Activated CD8-positive, alpha-beta memory T cell treated with anti-CD3 and anti-CD28 coated beads for 48 hours (primary cell): ENCODE measurements around the gene TFIP11.
"Not testable (repeated sequence)": the region's sequence is repeated elsewhere in the genome, so short reads cannot be mapped to it uniquely, and the experiment has no call there.

Source experiments
- DNase-seq, 3 experiments: peaks; one replicate each; pipeline ENCODE4 v3.0.0-alpha.2; 2020; ENCODE audit warnings: low read depth in 2 of 3, low spot score in 2 of 3

Gene TFIP11

GRCh38 chr22:26541167-26541819 is 29.0 kb upstream of the TFIP11 start:
- no peak for DNase-seq

GRCh38 chr22:26540119-26540518 is 27.8 kb upstream of the TFIP11 start:
- no peak for DNase-seq

- no peak for DNase-seq
Measured at GRCh38 chr22:26536762-26537134, 24.5 kb upstream of the TFIP11 start.

- no peak for DNase-seq
Measured at GRCh38 chr22:26536056-26536761, 23.9 kb upstream of the TFIP11 start.

DNA sequence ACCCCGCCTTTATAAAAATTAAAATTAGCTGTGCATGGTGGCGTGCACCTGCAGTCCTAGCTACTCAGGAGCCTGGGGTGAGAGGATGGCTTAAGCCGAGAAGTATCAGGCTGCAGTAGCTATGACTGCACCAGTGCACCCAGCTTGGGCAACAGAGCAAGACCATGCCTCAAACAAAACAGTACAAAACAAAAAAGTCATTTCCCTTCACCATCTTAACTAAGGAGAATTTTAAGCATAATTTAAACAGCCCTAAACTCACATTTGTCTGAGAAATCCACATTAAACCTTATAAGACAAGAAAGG is 23.3 kb upstream of the TFIP11 start:
- DNase-seq = no peak

- no peak for DNase-seq
Measured at GRCh38 chr22:26534874-26535602, 22.8 kb upstream of the TFIP11 start.

GRCh38 chr22:26534171-26534855 is 22.0 kb upstream of the TFIP11 start:
- no peak for DNase-seq

DNA sequence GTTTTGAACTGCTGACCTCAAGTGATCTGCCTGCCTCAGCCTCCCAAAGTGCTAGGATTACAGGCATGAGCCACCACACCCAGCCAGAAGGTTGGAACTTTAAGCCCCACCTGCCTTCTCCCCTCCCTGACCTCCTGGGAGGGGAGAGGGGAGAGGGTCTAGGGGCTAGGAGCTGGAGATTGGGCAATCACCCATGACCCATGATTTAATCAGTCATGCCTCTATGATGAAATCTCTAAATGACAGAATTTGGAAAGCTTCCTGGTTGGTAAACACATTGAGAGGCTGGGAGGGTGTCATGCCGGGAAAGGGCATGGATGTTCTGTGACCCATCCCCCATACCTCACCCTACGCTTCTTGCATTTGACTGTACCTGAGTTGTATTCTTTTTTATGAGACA is 17.1 kb upstream of the TFIP11 start:
- no peak for DNase-seq

- DNase-seq = not testable (repeated sequence)
Measured at GRCh38 chr22:26528518-26528917, 16.2 kb upstream of the TFIP11 start.

DNA sequence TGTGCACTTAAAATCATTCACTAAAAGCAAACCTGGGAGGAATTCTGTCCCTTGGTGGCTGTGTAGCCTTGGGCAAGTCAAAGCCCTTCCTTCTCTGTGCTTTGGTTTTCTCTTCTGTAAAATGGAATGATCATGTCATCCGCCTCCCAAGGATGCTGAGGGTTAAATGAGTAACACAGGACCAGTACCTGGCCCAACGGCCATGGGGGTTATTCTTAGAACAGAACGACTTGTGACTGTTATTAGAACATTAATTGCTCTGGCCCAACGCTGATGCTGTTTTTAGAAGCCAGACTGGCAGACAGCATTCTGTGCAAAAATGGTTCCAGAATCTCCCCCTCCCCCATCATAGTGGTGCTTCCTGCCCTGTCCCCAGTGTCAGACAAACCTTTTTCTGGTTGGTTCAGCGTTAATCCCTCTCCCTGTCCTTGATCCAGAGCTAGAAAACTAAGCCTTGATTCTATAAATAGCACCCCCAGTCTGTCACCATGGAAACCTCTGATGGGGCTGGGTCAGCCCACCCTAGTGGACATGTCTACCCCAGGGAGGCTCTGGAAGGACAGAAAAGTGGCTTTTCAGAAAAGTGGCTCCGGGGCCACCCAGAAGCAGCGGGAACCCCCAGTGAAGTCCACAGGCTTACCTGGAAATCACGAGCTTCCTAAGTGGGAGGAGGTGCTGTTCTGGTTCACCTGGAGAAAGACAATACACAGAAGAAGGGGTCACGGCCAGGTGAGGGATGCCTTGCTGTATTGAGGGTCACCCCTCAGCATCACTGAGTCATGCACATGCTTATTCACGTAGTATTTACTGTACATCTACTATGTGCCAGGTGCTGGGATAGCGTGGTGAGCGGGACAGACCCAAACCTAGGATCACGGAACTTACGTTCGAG is 15.5 kb upstream of the TFIP11 start:
- DNase-seq = no peak

GRCh38 chr22:26527167-26527566 is 14.9 kb upstream of the TFIP11 start:
- DNase-seq = no peak

DNA sequence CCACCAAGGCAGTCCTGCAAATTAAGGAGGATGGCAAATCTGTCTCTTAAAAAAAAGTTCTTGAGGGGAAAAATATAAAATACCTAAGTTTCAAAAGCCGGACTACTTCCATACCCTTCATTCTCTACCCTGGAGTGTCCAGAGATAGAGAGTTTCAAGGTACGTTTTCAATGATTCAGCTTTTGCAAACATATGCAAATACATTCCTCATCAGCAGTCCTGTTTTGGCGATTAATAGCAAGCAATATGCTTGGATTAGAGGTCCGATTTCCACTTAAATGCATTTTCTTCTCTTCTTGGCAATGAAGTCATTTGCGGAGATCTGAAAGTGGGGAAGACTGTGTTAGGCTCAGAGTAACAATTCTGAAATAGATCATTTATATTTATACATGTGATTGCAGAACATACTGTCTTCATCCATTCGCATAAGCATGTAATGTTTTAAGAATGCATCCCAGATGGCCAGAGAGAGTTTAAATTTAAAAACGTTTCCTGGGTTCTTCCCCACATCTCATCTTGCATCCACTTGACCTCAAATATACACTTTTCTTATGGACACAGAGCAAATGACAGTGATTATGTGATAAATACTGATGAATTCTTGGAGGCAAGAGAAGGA is 13.8 kb upstream of the TFIP11 start:
- DNase-seq = no peak

DNA sequence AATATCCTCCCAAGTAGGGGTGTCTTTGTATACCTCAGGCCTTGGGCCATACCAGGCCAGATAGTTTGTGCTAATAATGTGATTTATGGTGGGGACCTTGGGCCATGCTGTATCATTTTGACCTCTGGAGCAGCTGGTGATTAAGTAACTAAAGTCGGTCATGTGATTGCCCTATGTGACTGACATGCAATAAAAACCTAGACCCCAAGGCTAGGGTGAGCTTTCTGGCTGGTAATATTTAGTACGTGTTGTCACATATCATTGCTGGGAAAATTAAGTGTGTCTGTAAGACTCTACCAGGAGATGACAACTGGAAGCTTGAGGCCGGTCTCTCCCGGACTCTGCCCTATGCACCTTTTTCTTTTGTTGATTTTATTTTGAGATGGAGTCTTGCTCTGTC is 12.6 kb upstream of the TFIP11 start:
- no peak for DNase-seq

- DNase-seq = no peak
Measured at GRCh38 chr22:26522592-26522991, 10.3 kb upstream of the TFIP11 start.

GRCh38 chr22:26522012-26522411 is 9.7 kb upstream of the TFIP11 start:
- DNase-seq = no peak

GRCh38 chr22:26517429-26517828 is 5.2 kb upstream of the TFIP11 start:
- no peak for DNase-seq

DNA sequence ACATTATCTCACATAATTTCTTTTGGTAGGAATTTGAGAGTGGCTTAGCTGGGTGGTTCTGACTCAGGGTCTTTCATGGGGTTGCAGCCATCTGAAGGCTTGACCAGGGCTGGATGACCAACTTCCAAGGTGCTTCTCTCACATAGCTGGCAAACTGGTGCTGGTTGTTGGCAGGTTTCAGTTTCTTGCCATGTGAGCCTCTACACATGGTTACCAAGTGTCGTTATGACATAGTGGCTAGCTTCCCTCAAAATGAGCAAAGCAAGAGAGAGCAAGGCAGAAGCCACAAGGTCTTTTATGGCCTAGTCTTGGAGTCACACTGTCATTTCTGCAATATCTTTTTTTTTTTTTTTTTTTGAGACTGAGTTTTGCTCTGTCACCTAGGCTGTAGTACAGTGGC is 4.2 kb upstream of the TFIP11 start:
- no peak for DNase-seq

GRCh38 chr22:26515931-26516330 is 3.7 kb upstream of the TFIP11 start:
- DNase-seq = no peak

GRCh38 chr22:26514419-26515161 is 2.3 kb upstream of the TFIP11 start:
- DNase-seq = no peak

DNA sequence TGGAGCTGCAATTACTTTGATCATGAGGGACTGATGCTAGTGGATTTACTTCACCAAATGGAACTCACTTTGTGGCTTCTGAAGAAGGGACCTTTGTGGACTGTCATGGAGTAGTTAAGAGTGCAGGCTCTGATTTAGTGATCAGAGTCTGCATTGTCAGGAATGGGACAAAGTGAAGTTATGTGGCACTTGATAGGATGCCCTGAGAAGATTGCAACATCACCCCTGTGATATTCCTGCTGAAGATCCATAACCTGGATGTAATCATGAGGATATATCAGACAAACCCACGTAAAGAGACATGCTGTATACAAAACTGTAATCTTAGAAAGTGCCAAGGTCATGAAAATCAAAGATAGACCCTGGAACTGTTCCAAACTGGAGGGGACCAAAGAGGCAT is 1.6 kb upstream of the TFIP11 start:
- no peak for DNase-seq
